ENCODE results near the gene NAALADL2.
"Not testable (repeated sequence)": the region's sequence is repeated elsewhere in the genome, so short reads cannot be mapped to it uniquely, and the experiment has no call there.

Gene NAALADL2

GRCh38 chr3:175608911-175609310, 749.8 kb downstream of the NAALADL2 start:
- H3K36me3 ChIP-seq: no peaks in the 10 kb centered on the region
- DNase-seq: no peak
- TF ChIP-seq CTCF (IDR thresholded peaks at IDR 0.05; ENCODE audit: low read depth, low read length): no peak

GRCh38 chr3:175612487-175613196, 753.5 kb downstream of the NAALADL2 start:
- no peaks in the 10 kb centered on the region for H3K36me3 ChIP-seq
- H3K4me1 ChIP-seq: peaks cover 11% of the 10 kb centered on the region
- no peaks in the 10 kb centered on the region for H3K9me3 ChIP-seq
- TF ChIP-seq CTCF (IDR thresholded peaks at IDR 0.05; ENCODE audit: low read depth, low read length): no peak
- H3K27me3 ChIP-seq: no peaks in the 10 kb centered on the region
- DNase-seq: no peak
- H3K4me3 ChIP-seq (ENCODE audit: low read depth, low read length): no peak overlapping the region

More at GRCh38 chr3:175608911-175609310, 749.8 kb downstream of the NAALADL2 start:
- peaks cover 11% of the 10 kb centered on the region for H3K4me1 ChIP-seq
- no peaks in the 10 kb centered on the region for H3K9me3 ChIP-seq
- no peaks in the 10 kb centered on the region for H3K27me3 ChIP-seq
- H3K4me3 ChIP-seq (ENCODE audit: low read depth, low read length): no peak overlapping the region

- not testable (repeated sequence) for H3K4me3 ChIP-seq (ENCODE audit: low read depth, low read length); DNase-seq; H3K36me3 ChIP-seq; H3K9me3 ChIP-seq; H3K27me3 ChIP-seq
- peaks cover 11% of the 10 kb centered on the region for H3K4me1 ChIP-seq
Measured at GRCh38 chr3:175614107-175614506, 755.0 kb downstream of the NAALADL2 start.

DNA sequence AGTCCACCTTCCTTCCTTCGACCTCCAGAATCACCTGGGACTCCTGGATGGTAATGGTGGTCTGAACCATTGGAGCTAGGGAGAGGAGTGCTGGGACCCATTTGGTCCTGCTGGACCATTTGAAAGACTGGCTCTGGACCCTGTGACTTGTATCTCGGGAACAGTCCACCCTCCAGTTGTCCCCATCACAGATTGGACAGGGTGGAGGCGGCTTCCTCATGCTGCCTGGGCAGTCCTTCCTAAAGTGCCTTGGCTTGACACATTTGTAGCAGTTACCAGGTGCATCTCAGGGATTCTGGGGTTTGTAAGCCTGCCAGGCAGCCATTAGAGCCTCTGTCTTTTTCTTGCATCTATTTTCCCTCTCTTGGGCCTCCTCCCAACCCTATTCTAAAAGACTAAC, 758.1 kb downstream of the NAALADL2 start:
- Histone ChIP-seq H3K9me3 (no peaks in the 10 kb centered on the region), H3K36me3 (no peaks in the 10 kb centered on the region), H3K4me3 (ENCODE audit: low read depth, low read length) (no peak overlapping the region), H3K27me3 (no peaks in the 10 kb centered on the region), H3K4me1 (peaks cover 3% of the 10 kb centered on the region; the same call in 1 of the 2 replicates)
- no peak for TF ChIP-seq CTCF (IDR thresholded peaks at IDR 0.05; ENCODE audit: low read depth, low read length)
- no peak for DNase-seq

DNA sequence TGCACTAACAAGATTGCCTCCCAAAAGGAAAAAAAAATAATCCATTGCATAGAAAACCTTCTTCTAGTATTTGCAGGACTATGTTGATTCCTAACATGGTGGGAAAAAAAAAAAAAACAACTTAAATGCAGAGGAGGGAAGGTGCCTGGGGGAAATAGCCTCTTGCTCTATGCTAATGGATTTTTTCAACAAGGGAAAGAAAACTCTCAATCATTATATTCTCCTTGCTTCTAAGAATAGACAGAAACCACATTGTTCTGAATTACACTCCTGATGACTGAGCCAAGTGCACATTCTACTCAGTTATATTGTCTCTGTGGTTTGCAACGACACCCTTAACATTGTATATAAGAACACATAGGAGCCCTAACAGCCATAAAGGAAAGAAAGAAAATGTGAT, 760.2 kb downstream of the NAALADL2 start:
- no peaks in the 10 kb centered on the region for H3K9me3 ChIP-seq
- H3K4me1 ChIP-seq: no peaks in the 10 kb centered on the region
- no peaks in the 10 kb centered on the region for H3K36me3 ChIP-seq
- H3K27me3 ChIP-seq: no peaks in the 10 kb centered on the region
- H3K4me3 ChIP-seq (ENCODE audit: low read depth, low read length): no peak overlapping the region
- TF ChIP-seq CTCF (IDR thresholded peaks at IDR 0.05; ENCODE audit: low read depth, low read length): no peak
- DNase-seq: no peak

- H3K36me3 ChIP-seq: no peaks in the 10 kb centered on the region
- no peaks in the 10 kb centered on the region for H3K9me3 ChIP-seq
- TF ChIP-seq CTCF (IDR thresholded peaks at IDR 0.05; ENCODE audit: low read depth, low read length): no peak
- no peak overlapping the region for H3K4me3 ChIP-seq (ENCODE audit: low read depth, low read length)
- DNase-seq: no peak
- H3K27me3 ChIP-seq: no peaks in the 10 kb centered on the region
- H3K4me1 ChIP-seq: no peaks in the 10 kb centered on the region
Measured at GRCh38 chr3:175620093-175620492, 761.0 kb downstream of the NAALADL2 start.
